T47D (cell line): ENCODE data around the gene LENG8.

ENCODE experiments used
- DNase-seq, 2 experiments: peaks; one replicate each; pipeline versions ENCODE4 v3.0.0 to v3.0.0-alpha.2; 2011 to 2012; ENCODE audit warnings: low read depth in 1 of 2, low spot score in 1 of 2
- JUND ChIP-seq: IDR thresholded peaks from 2 replicates; pipeline ENCODE4 v1.6.1; 2012; ENCODE audit warnings: low read depth
- in situ Hi-C: cut with HindIII; loops from 2 replicates; pipeline ENCODE4 v1.10.0; 2016; ENCODE audit warnings: low sequenced_read_pairs, low pct_unique_long_range_greater_than_20kb

Gene LENG8

DNA sequence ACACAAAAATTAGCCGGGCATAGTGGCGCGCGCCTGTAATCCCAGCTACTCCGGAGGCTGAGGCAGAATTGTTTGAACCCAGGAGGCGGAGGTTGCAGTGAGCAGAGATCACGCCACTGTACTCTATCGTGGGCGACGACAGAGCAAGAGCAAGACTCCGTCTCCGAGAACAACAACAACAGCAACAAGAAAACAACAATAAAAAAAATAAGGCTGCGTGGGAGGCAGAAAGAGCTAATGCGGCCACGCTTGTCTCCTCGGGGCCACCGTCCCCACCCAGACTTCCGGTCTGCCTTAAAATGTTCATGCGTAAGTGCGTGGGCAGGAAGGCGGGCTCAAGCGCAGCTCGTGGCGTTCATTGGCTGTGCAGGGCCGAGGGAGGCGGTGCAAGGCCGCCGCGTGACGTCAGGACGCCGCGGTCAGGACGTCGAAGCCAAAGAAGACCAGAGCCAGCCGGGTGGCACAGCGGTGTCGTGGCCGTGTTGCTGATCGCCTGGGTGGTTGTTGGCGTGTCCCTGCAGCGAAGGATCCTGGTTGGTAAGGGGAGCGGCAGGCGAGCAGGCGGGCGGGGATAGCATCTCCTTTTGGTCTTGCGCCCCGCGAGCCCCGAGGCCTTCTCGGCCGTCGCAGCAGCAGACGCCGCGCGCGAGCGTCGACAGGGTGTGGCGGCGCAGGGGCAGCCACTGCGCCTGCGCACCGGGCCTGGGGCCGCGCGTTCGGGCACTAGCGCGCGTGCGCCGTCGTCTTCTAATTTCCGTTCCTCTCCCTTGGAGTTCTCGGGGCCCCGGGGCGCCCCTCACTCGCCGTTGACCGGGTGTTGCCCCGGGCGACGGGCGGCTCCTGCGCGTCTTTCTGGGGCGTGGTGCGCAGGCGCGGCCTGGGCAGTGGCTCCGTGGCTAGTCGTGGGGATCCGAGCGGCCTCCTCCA, at the start of gene LENG8:
Gene LENG8 (plus strand): TSS at position 426 of the 927 bp plus-strand sequence. CDS start 2,146 bp downstream, outside the sequence.
- peak; percentile 86 to 96 for DNase-seq
- no peak for TF ChIP-seq JUND
- in situ Hi-C loops, result no loop called here

DNA sequence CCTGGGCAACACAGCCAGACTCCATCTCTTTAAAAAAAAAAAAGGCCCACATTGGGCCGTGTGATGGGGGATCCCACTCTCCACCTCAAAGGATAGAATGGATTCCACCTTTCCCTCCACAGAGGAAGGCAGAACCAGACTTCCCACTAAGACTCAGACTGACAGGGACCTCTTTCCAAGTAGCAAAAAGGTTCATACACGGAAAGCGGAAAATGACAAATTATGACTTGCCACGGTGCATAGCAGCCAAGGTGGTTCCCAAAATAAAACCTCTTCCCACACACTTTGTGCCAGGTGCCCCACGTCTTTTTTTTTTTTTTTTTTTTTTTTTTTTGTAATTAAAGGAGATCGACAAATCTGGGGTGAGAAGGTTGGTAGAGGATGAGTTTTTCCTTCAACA, 48.1 kb upstream of the LENG8 start:
- no peak for TF ChIP-seq JUND
- in situ Hi-C loops, result no loop called here
- no peak for DNase-seq

DNA sequence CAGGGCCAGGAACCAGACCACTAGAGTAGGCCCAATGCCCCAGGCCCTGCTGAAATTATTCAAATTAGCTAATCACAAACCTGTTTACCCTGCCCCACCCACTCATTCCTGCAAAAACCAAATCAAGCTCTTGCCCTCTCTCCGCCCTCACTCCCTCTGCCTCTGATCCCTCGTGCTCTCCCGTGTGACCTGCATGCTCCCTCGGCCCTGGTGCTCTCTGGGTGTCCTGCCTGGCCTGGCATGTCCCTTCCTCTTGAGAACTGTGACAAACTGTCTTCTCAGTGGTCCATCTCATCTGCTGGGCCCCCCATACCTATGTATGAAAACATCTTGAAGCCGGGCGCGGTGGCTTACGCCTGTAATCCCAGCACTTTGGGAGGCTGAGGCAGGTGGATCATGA, 45.9 kb upstream of the LENG8 start:
- in situ Hi-C loops, result no loop called here
- DNase-seq, result no peak
- no peak for TF ChIP-seq JUND

DNA sequence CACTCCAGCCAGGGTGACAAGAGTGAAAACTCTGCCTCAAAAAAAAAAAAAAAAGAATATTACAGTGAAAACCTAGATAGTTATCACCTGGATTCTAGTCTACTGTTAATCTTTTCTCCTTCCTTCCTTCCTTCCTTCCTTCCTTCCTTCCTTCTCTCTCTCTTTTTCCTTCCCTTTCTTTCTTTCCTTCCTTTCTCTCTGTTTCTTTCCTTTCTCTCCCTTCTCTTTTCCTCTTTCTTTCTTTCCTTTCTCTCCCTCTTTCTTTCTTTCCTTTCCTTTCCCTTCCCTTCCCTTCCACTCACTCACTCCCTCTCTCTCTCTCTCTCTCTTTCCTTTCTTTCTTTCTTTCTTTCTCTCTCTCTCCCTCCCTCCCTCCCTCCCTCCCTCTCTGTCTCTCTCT, 43.4 kb upstream of the LENG8 start:
- TF ChIP-seq JUND, result no peak
- no peak for DNase-seq
- in situ Hi-C loops, result no loop called here

DNA sequence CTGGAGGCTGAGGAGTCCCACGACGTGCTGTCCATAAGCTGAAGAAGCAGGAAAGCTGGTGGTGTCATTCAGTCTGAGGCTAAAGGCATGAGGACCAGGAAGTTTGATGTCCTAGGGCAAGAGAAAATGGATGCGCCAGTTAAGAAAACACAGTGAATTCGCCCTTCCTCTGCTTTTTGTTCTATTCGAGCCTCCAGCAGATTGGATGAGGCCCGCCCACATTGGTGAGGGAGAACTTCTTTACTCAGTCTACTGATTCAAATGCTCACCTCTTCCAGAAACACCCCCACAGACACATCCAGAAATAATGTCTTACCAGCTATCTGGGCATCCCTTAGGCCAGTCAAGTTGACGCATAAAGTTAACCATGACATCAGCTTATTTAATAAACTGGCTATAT, 41.2 kb upstream of the LENG8 start:
- in situ Hi-C loops, result no loop called here
- TF ChIP-seq JUND, result no peak
- DNase-seq, result no peak

DNA sequence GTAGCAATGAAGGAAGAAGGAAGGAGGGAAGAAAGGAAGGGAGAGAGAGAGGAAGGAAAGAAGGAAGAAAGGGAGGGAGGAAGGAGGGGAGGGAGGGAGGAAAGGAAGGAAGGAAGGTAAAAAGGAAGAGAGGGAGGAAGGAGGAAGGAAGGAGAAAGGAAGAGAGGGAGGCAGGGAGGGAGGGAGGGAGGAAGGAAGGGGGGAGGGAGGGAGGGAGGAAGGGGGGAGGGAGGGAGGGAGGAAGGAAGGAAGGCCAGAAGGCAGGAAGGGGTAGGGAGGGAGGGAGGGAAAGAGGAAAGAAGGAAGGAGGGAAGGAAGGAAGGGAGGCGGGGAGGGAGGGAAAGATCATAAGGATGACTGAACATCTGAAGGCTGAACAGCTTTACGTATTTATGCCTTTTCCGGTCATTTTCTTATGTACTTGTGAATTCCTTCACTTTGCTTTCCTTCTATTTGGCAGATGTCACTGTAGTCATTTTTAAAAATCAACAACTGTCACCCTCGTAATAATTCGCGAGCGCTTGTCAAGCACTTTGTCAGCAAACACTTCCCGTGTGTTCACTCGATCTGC, 40.5 kb upstream of the LENG8 start:
- no peak for DNase-seq
- in situ Hi-C loops, result no loop called here
- no peak for TF ChIP-seq JUND

DNA sequence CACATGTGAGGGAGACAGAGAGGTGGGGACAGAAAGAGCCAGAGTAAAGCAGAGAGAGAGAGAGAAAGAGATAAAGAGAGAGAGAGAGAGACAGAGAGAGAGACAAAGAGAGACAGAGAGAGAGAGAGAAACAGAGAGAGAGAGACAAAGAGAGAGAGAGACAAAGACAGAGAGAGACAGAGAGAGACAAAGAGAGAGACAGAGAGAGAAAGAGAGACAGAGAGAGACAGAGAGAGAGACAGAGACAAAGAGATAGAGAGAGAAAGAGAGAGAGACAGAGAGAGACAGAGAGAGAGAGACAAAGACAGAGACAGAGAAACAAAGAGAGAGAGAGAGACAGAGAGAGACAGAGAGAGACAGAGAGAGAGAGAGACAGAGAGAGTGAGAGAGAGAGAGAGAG, 38.0 kb upstream of the LENG8 start:
- in situ Hi-C loops, result no loop called here
- TF ChIP-seq JUND, result no peak

DNA sequence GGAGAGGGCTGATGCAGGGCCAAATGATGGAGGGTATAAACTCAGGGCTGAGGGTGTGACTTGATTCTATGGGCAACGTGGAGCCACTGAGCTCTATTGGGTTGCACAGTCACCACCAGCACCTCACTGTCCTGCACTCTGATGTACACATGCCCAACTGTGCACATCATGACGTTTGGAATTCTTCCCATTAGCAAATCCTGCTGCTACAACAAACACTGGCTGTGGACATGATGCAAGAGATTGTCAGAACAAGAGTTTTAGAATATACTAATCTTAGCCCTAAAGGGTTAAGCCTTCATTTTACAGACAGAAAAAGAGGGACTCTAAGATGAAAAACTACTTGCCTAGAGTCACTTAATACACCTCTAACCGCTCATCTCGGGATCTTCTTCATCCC, 36.1 kb upstream of the LENG8 start:
- DNase-seq, result no peak
- TF ChIP-seq JUND, result no peak
- in situ Hi-C loops, result no loop called here

More for the DNA sequence above, 38.0 kb upstream of the LENG8 start:
- DNase-seq, result no peak

DNA sequence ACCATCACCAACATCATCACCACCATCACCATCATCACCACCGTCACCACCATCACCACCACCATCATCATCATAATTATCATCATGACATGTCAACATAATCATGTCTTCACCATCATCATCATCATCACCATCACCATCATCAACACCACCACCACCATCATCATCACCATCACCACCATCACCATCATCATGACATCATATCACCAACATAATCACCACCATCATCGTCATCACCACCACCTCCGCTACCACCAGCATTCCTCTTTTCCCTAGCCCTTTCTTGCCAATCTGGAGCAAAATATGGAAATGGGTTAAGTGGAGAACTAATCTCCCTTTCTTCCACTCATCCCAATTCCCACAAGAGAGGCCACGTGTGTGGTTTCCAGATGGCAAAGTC, 34.8 kb upstream of the LENG8 start:
- in situ Hi-C loops, result no loop called here
- TF ChIP-seq JUND, result no peak
- no peak for DNase-seq

DNA sequence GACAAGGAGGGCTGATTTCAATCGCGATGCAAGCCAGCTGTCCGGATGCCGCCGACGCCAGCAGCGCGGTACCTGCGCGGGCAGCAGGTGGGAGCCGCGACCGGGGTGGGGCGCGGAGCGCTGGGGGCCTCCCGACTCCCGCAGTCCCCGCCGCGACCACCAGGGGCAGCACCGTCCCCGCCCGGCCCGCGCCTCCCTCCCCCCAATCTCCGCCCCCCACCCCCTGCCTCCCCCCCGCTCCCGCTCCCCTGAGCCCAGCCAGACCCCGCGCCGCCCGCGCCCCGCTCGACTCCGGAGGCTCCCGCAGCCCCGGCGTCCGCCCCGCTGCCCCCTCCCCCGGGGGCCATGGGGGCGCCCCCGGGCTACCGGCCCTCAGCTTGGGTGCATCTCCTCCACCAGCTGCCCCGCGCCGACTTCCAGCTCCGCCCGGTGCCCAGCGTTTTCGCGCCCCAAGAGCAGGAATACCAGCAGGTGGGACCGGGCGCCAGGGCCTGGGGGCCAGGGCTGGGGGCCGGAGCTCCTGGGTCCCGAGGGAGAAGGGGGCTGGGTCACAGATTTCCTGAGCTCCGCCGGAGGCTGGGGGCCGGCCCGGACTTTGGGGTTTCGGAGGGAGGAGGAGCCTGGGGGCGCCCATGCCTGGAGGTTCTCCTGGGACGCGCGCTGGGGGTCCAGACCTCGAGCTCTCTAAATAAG, 33.6 kb upstream of the LENG8 start, which contains the start of gene TTYH1:
Gene TTYH1 (plus strand): TSS at position 257 of the 693 bp plus-strand sequence. CDS start 89 bp downstream, at position 346.
- no peak for TF ChIP-seq JUND
- in situ Hi-C loops, result no loop called here
- DNase-seq, result no peak

DNA sequence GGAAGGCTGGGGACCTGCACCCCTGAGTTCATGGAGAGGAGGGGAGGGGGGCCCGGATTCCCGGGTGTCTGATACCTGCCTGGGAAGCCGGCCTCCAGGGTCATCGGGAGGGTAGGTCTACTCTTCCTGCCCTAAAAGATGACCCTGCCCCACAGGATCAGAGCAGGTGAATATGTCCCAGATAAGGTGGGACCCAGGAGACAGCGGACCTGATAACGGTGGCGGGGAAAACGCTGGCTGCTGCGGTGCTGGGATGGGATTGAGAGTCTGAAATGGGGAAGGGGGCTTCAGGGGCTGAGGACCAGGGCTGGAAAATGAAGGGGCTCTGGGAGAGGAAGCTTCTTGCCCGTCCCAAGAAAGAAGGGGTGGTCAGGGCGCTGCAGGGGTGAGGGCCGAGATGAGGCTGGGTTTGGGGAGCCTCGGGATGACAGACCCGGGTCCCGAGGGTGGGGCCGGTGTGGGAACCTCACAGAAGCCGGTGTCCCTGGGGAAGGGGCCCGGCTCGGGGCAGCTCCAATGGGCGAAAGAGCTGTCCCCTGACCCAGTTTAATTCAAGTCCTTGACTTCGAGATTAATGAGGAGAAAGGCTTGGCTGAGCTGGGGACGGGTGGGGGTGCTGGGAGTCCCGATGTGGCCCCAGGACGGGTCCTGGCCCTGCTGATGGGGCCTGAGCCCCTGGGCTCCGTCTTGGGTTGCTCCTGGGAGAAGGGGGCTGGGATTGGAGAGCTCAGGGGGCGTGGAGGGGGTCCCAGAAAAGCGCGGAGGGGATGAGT, 32.9 kb upstream of the LENG8 start:
- no peak for TF ChIP-seq JUND
- no peak for DNase-seq
- in situ Hi-C loops, result no loop called here
